GM23248 (cell line): ENCODE data around the gene SYT6. TPM values are rescaled to one million over a fixed set of nuclear protein-coding genes. Genes with fewer than 3 reads are reported as not detected.
"Not testable (repeated sequence)": the region's sequence is repeated elsewhere in the genome, so short reads cannot be mapped to it uniquely, and the experiment has no call there.

Source experiments
- DNase-seq: peaks from one replicate; pipeline ENCODE4 v3.0.0-alpha.2; 2015
- H2AFZ ChIP-seq: fragments of 200-600 bp; sonication (generic); 2 replicates; pipeline ENCODE4 v1.6.1; 2016; ENCODE audit warnings: antibody characterized with exemption
- H3F3A ChIP-seq: fragments of 200-600 bp; sonication (generic); 2 replicates; pipeline ENCODE4 v1.6.1; 2016; ENCODE audit warnings: mild to moderate bottlenecking, antibody characterized with exemption, mixed run types; ENCODE audit not compliant: insufficient read depth
- H3K27ac ChIP-seq: fragments of 200-600 bp; sonication (generic); 2 replicates; pipeline ENCODE4 v1.5.1; 2016; ENCODE audit warnings: mild to moderate bottlenecking
- H3K27me3 ChIP-seq: fragments of 200-600 bp; sonication (generic); replicated peaks from 2 replicates; pipeline ENCODE4 v1.6.1; 2016; ENCODE audit warnings: mild to moderate bottlenecking; ENCODE audit not compliant: insufficient read depth
- H3K36me3 ChIP-seq: fragments of 200-600 bp; sonication (generic); 2 replicates; pipeline ENCODE4 v1.6.1; 2016; ENCODE audit warnings: low read depth, mild to moderate bottlenecking
- H3K4me1 ChIP-seq: fragments of 200-600 bp; sonication (generic); 2 replicates; pipeline ENCODE4 v1.6.1; 2016; ENCODE audit warnings: mild to moderate bottlenecking; ENCODE audit not compliant: insufficient read depth
- H3K4me2 ChIP-seq: fragments of 200-600 bp; sonication (generic); one replicate; pipeline ENCODE4 v1.6.1; 2016; ENCODE audit warnings: mild to moderate bottlenecking; ENCODE audit not compliant: unreplicated experiment
- H3K4me3 ChIP-seq: fragments of 200-600 bp; sonication (generic); 2 replicates; pipeline ENCODE4 v1.5.1; 2016; ENCODE audit warnings: mild to moderate bottlenecking
- H3K79me2 ChIP-seq: fragments of 200-600 bp; sonication (generic); 2 replicates; pipeline ENCODE4 v1.6.1; 2016; ENCODE audit warnings: mild to moderate bottlenecking; ENCODE audit not compliant: insufficient read depth
- H3K9ac ChIP-seq: fragments of 200-600 bp; sonication (generic); 2 replicates; pipeline ENCODE4 v1.6.1; 2016; ENCODE audit warnings: mild to moderate bottlenecking
- H3K9me2 ChIP-seq: fragments of 200-600 bp; sonication (generic); 2 replicates; pipeline ENCODE4 v1.6.1; 2016; ENCODE audit warnings: mixed run types, mild to moderate bottlenecking, moderate library complexity; ENCODE audit not compliant: insufficient read depth
- H3K9me3 ChIP-seq: fragments of 200-600 bp; sonication (generic); one replicate; pipeline ENCODE4 v1.6.1; 2017; ENCODE audit warnings: low read depth
- H4K20me1 ChIP-seq: fragments of 200-600 bp; sonication (generic); 2 replicates; pipeline ENCODE4 v1.6.0; 2016; ENCODE audit not compliant: insufficient read depth
- EZH2 ChIP-seq: fragments of 200-600 bp; sonication (generic); IDR thresholded peaks from 2 replicates; pipeline ENCODE4 v1.6.1; 2018; ENCODE audit warnings: antibody characterized with exemption, mild to moderate bottlenecking; ENCODE audit not compliant: insufficient read depth, poor library complexity, severe bottlenecking
- EZH2phosphoT487 ChIP-seq: fragments of 200-600 bp; sonication (generic); IDR thresholded peaks from 2 replicates; pipeline ENCODE4 v1.6.1; 2018; ENCODE audit warnings: antibody characterized with exemption, moderate library complexity, mild to moderate bottlenecking, low read depth; ENCODE audit not compliant: insufficient read depth
- WGBS, 2 experiments: methylation state at CpG; one replicate each; pipeline ENCODE4 v1.1.6; 2015 to 2017; ENCODE audit warnings: low lambda C conversion rate in 2 of 2, low coverage in 1 of 2; ENCODE audit errors: missing lambda C conversion rate in 2 of 2; 5-methylcytosine and 5-hydroxymethylcytosine counted together
- in situ Hi-C: fragments of 300-500 bp; cut with MboI; formaldehyde crosslinking; loops from 2 replicates; pipeline ENCODE4 v1.15.0; 2020
- polyA plus RNA-seq: library from polyadenylated mRNA; unstranded; fragments of >200 nt; fragmentation: Nextera tagmentation; extraction: Ambion mirVana; gene quantifications from 2 replicates; pipeline ENCODE4 v1.2.1, GENCODE V29; 2016
- total RNA-seq: library from RNA; depleted of rRNA; stranded (reverse); fragments of >200 nt; shearing (Covaris generic); gene quantifications from 2 replicates; pipeline ENCODE4 v1.2.3, GENCODE V29; 2014

Gene SYT6
- total and polyA plus RNA-seq, 2 experiments from 2014 or later: not detected

- no peaks in the 10 kb centered on the region for H3K9me3 ChIP-seq
- no peaks in the 10 kb centered on the region for H3K4me1 ChIP-seq
- H3K9me2 ChIP-seq: no peaks in the 10 kb centered on the region
- in situ Hi-C loops: no loop called here
- H3K27ac ChIP-seq: no peak overlapping the region
- H2AFZ ChIP-seq: no peak overlapping the region
- 69 to 86% methylated on average over 2 of the region's 2 CpGs for WGBS, 2 experiments
- H3K27me3 ChIP-seq: peaks cover 10% of the 10 kb centered on the region; the same call in 1 of the 2 replicates
- no peak overlapping the region for H3K4me3 ChIP-seq
- H3K79me2 ChIP-seq: no peaks in the 10 kb centered on the region
- DNase-seq: no peak
- H3K4me2 ChIP-seq: no peak overlapping the region
- no peaks in the 10 kb centered on the region for H4K20me1 ChIP-seq
- TF ChIP-seq EZH2phosphoT487: no peak
- no peak for TF ChIP-seq EZH2
- no peaks in the 10 kb centered on the region for H3K36me3 ChIP-seq
- no peaks in the 10 kb centered on the region for H3F3A ChIP-seq
- H3K9ac ChIP-seq: no peak overlapping the region
Observed at GRCh38 chr1:114075105-114075504, 78.6 kb downstream of the SYT6 start.

- in situ Hi-C loops: no loop called here
- H3K9ac ChIP-seq: no peak overlapping the region
Observed at GRCh38 chr1:114072246-114072645, 81.4 kb downstream of the SYT6 start.

GRCh38 chr1:114069762-114070161 is 83.9 kb downstream of the SYT6 start:
- H3K4me3 ChIP-seq, H3K36me3 ChIP-seq, H3K4me2 ChIP-seq, H3K4me1 ChIP-seq, H3K79me2 ChIP-seq, H3K9me2 ChIP-seq, H3K9ac ChIP-seq, DNase-seq, H3K27ac ChIP-seq, H3K27me3 ChIP-seq, H3F3A ChIP-seq, H4K20me1 ChIP-seq, in situ Hi-C loops, H2AFZ ChIP-seq, H3K9me3 ChIP-seq: not testable (repeated sequence)

More at GRCh38 chr1:114072246-114072645, 81.4 kb downstream of the SYT6 start:
- Histone ChIP-seq H4K20me1 (no peaks in the 10 kb centered on the region), H3K4me1 (no peaks in the 10 kb centered on the region), H3K27me3 (0 out of 2 replicates have a peak, but pooled peaks cover 6% of the 10 kb centered on the region), H3F3A (no peaks in the 10 kb centered on the region), H3K4me2 (no peak overlapping the region), H3K9me3 (no peaks in the 10 kb centered on the region), H2AFZ (no peak overlapping the region), H3K9me2 (no peaks in the 10 kb centered on the region), H3K27ac (no peak overlapping the region), H3K36me3 (no peaks in the 10 kb centered on the region), H3K4me3 (no peak overlapping the region), H3K79me2 (no peaks in the 10 kb centered on the region)
- TF ChIP-seq EZH2phosphoT487 (no peak), EZH2 (no peak)
- DNase-seq: no peak

GRCh38 chr1:114068684-114069083 is 85.0 kb downstream of the SYT6 start:
- H4K20me1 ChIP-seq, H3K4me2 ChIP-seq, H3K27ac ChIP-seq, H3K9ac ChIP-seq, DNase-seq, H3K4me1 ChIP-seq, H3F3A ChIP-seq, H3K36me3 ChIP-seq, H3K4me3 ChIP-seq, H3K79me2 ChIP-seq, in situ Hi-C loops, H3K9me3 ChIP-seq, H2AFZ ChIP-seq, H3K9me2 ChIP-seq, H3K27me3 ChIP-seq: not testable (repeated sequence)
- WGBS, 2 experiments: 55 to 81% methylated on average over 1 of the region's 1 CpG

GRCh38 chr1:114065671-114066070 is 88.0 kb downstream of the SYT6 start:
- H3K36me3 ChIP-seq, H3K9ac ChIP-seq, H3F3A ChIP-seq, H3K79me2 ChIP-seq, H3K4me2 ChIP-seq, H3K9me2 ChIP-seq, DNase-seq, H3K9me3 ChIP-seq, H2AFZ ChIP-seq, H3K27ac ChIP-seq, H4K20me1 ChIP-seq, H3K4me1 ChIP-seq, in situ Hi-C loops, H3K4me3 ChIP-seq: not testable (repeated sequence)
- WGBS, 2 experiments: 25 to 41% methylated on average over 3 of the region's 3 CpGs
- H3K27me3 ChIP-seq: peaks cover 12% of the 10 kb centered on the region
